GM12872 (cell line): ENCODE data around the gene RAB25.

Source experiments
- TF ChIP-seq, protein P1 (sequence below): IDR thresholded peaks from 3 replicates; pipeline ENCODE4 v1.5.1; 2011; ENCODE audit warnings: low read depth, mild to moderate bottlenecking, low read length, moderate library complexity; ENCODE audit not compliant: insufficient read depth

RAB25 gene

DNA sequence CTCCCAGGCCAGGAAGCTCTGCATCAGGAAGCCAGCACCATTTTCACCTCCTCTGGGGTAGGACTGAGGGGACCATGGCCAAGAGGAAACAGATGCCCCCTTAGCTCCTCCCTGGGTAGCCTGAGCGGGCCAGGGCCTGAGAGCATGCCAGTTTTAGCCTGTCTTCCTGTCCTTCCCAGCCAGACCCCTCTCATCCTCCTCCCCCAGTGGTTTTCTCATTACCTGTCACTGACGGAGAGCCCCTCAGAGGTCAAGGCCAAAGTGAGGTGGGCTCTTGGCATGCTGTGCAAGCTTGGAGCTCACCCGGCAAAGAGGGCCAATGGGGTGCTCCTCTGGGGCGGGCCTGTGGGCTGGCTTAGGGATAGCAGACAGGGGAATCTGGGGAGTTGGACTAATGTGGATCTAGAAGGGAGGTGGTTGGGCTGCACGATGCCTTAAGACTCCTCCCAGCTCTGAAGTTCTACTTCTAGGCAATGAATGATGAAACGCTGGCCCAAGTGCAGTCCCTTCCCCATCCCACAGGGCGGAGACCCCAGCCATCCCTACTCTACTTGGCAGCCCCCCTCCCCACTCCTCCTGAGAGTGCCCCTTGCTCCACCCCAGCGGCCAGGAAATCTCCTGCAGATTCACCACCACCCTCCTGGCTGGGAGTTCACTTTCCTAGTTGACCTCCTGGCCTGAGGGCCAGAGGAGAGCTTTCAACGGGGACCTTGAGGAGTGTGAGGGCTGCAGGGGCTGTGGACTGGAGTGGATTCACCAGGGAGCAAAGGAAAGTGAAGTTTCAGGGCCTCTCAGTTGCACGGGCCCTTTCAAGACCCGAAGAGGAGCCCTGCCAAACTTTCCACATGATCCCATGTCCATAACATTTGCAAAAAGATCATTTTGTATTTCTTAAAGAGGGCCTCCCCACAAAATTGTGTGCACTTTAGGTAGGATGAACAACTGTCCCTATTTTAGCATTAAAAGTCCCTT lies 44.2 kb downstream of the RAB25 start:
- TF ChIP-seq, protein P1, sequence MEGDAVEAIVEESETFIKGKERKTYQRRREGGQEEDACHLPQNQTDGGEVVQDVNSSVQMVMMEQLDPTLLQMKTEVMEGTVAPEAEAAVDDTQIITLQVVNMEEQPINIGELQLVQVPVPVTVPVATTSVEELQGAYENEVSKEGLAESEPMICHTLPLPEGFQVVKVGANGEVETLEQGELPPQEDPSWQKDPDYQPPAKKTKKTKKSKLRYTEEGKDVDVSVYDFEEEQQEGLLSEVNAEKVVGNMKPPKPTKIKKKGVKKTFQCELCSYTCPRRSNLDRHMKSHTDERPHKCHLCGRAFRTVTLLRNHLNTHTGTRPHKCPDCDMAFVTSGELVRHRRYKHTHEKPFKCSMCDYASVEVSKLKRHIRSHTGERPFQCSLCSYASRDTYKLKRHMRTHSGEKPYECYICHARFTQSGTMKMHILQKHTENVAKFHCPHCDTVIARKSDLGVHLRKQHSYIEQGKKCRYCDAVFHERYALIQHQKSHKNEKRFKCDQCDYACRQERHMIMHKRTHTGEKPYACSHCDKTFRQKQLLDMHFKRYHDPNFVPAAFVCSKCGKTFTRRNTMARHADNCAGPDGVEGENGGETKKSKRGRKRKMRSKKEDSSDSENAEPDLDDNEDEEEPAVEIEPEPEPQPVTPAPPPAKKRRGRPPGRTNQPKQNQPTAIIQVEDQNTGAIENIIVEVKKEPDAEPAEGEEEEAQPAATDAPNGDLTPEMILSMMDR, result no peak

DNA sequence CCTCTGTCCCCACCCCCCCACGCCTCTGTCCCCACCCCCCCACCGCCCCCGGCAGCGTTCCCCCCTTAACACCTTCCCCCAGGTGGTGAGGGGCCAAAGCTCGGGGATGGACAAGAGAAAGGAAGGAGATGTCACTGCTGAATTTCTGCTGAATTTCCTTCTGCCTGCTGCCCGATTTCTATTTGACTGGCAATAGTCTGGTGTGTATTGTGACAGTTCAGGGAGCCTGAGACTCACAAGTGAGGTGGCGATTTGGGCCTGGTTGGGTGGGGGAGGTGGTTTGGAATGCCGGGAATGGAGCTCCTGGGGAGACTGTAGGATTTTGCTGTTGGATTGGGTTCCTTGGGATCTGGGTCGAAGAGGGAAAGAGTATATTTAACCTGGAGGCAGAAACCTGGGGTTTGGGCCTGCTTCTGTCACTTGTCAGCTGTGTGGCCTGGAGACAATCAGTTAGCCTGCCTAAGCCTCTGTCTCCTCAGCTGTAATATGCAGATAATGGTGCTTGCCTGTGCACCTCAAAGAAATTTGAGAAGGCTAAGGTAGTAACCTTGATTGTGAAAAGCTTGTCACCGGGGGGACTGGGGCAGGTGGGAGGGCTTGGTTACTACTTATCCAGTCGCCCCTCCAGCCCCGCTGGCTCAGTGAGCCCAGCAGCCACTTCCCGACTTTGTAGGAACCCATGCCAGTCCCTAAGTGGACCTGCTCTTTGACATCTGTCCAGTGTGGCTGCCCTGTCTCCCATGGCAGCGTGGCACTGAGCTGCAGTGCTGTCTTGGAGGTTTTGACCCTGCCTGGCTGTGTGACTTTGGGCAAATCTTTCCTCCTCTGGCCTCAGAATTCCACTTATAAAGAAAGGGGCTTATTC lies 45.9 kb downstream of the RAB25 start:
- TF ChIP-seq, protein P1, result no peak

DNA sequence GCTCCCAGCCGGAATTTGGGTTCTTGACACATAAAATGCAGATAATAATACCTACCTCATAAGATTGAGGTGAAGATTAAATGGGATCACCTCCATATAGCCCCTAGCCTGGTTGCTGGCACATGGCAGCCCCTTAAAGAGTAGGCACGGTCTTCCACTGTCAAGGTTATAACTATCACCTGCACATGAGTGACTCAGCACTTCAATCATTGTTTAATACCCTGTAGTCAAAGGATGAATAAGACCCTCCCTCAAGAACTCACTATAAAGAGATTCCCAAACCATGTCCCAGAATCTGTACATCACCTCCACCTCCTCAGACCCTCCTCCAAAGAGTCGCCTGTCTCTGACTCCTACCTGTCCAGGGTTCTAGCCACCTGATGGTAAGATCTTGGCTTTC lies 47.1 kb downstream of the RAB25 start:
- TF ChIP-seq, protein P1, result no peak

DNA sequence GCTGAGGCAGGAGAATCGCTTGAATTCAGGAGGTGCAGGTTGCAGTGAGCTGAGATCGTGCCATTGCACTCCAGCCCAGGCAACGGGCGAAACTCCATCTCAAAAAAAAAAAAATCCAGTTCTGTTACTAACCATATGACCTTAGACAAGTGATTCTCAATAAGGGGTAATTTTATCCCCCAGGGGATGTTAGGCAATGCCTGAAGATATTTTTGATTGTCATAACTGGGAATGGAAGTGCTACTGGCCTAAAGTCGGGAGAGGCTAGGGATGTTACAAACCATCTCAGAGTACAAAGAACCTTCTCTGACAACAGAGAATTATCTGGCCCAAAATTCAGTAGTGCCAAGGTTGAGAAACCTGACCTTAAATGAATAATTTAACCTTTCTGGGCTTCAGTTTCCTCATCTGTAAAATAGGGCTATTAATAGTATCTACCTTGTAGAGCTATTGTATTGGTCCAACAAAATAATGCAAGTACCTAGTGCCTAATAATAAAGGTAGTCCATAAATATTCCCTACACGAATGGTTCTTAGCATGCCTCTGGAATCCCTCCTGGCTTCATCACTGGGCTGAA lies 47.8 kb downstream of the RAB25 start:
- TF ChIP-seq, protein P1, result no peak

DNA sequence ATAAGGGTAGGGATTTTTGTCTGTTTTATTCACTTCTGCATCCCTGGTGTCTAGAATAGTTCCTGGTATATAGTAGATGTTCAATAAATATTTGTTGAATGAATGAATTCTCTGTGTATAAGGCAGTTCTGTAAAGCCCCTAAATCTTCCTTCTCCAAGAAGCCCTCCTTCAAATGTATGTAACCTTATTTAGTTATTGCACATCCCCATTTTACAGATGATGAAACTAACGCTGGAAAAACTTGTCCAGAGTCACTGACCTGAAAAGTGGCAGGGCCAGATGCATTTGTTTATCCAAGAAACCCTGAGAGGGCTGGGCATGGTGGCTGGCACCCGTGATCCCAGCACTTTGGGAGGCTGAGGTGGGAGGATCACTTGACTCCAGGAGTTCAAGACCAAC lies 49.3 kb downstream of the RAB25 start:
- TF ChIP-seq, protein P1, result no peak

DNA sequence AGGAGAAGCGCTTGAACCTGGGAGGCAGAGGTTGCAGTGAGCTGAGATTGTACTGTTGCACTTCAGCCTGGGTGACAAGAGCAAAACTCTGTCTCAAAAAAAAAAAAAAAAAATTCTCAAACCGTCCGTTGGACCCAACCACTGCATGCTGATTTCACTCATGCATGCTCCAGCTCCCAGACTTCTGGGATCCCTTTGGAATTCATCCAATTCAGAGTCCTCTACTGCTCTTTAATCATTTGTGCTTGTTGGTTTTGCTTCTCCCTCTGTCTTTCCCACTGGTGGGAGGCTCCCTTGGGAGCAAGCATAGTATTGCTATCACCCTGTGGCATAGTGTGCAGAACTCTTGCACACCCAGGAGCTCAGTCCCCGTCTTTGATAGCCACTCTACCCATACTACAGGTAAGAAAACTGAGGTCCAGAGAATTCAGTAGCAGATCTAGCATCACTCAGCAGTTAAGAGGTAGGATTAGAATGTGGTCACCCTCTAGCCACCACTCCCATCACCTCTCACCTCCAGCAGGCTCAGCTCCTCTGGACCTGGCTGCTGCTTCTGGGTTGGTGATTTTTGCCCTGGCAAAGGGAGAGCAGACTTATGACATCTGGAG lies 50.5 kb downstream of the RAB25 start:
- TF ChIP-seq, protein P1, result no peak
